SW480 (cell line): ENCODE results near the gene POLD1.
"Not testable (repeated sequence)": the region's sequence is repeated elsewhere in the genome, so short reads cannot be mapped to it uniquely, and the experiment has no call there.

Experiments
- DNase-seq: peaks from one replicate; pipeline ENCODE4 v3.0.0-alpha.2; 2016; ENCODE audit warnings: low spot score

Gene POLD1

GRCh38 chr19:50365434-50366306 lies 18.5 kb upstream of the POLD1 start, which contains the start of gene NAPSA:
TSS of gene NAPSA (minus strand) at chr19:50365639. CDS start at chr19:50365621, 18 bp downstream.
- DNase-seq: no peak

- DNase-seq: peak; percentile 81
These were observed 15.2 kb upstream of the POLD1 start for GRCh38 chr19:50368649-50369570.

DNA sequence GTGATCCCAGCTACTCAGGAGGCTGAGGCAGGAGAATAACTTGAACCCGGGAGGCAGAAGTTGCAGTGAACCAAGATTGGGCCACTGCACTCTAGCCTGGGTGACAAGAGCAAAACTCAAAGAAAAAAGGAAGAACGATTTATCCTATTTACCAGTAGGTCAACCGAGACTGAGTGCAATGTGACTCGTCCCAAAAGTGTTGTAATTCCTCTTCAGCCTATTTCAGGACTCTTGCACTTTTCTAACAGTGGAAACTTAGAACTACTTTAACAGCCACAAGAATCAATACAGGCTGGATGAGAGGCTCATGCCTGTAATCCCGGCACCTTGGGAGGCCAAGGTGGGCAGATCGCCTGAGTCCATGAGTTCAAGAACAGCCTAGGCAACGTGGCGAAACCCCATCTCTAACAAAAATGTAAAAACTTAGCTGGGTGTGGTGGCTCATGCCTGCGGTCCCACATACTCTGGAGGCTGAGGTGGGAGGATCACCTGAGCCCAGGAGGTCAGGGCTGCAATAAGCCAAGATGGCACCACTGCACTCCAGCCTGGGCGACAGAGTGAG lies 12.2 kb upstream of the POLD1 start:
- no peak for DNase-seq

DNA sequence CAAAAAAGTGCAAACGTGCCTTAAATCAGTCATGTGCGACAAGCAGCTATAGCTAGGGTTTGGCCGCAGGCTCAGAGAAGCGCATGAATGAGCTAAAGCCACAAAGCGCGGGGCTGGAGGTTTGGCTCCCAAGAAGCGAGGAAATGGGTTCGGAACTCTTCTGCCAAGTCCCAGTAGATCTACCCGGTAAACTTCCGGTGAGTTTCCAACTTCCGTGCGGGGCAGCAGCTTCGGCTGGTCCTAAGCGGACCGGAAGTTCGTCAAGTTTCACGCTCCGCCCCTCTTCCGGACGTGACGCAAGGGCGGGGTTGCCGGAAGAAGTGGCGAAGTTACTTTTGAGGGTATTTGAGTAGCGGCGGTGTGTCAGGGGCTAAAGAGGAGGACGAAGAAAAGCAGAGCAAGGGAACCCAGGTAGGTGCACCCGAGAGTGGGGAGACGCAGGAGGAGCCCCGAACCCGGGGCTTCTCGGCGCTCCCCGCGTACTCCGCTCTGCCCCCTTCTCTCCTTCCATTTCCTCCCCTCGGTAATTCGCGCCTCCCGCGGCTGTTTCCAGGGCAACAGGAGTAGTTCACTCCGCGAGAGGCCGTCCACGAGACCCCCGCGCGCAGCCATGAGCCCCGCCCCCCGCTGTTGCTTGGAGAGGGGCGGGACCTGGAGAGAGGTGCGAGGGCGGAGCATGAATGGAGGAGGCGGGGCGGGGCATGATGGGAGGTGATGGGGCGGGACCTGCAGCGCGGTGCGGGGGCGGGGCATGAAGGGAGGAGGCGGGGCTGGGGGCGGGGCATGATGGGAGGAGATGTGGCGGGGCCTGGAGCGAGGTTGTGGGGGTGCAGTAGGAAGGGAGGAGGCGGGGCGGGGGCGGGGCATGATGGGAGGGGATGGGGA lies 7.7 kb upstream of the POLD1 start, which contains the start of gene NR1H2:
Gene NR1H2, plus strand, starts transcription at position 292 of the 885 bp plus-strand sequence. CDS start 1,149 bp downstream, outside the sequence.
- DNase-seq: peak; percentile 99

DNA sequence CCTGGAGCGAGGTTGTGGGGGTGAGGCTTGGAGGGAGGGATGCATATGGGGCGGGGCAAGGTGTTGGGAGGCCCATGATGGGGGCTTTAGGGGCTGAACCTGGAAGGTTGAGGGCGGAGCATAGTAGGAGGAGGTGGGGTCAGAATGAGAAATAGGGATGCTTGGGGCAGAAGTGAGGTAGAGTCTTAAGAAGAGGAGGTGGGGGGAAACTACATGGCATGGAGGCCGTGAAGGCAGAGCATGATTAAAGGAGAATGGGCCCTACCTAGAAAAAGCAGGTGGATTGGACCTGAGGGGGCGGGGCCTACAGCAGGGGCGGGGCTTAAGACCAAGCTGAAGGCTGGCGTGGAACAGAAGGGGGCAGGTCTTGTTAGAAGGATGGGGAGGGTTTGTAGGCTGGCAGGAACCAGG lies 7.1 kb upstream of the POLD1 start:
- DNase-seq: peak; percentile 63

GRCh38 chr19:50377517-50377916 lies 6.6 kb upstream of the POLD1 start:
- DNase-seq: no peak

DNA sequence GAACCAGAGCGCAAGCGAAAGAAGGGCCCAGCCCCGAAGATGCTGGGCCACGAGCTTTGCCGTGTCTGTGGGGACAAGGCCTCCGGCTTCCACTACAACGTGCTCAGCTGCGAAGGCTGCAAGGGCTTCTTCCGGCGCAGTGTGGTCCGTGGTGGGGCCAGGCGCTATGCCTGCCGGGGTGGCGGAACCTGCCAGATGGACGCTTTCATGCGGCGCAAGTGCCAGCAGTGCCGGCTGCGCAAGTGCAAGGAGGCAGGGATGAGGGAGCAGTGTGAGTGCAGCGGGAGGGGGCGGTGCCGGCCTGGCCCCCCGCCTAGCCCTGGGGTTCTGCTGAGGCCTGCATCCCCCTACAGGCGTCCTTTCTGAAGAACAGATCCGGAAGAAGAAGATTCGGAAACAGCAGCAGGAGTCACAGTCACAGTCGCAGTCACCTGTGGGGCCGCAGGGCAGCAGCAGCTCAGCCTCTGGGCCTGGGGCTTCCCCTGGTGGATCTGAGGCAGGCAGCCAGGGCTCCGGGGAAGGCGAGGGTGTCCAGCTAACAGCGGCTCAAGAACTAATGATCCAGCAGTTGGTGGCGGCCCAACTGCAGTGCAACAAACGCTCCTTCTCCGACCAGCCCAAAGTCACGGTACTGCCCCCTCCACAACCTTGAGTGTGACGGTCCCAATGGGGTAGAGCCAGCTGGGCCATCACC lies 5.8 kb upstream of the POLD1 start:
- no peak for DNase-seq

DNA sequence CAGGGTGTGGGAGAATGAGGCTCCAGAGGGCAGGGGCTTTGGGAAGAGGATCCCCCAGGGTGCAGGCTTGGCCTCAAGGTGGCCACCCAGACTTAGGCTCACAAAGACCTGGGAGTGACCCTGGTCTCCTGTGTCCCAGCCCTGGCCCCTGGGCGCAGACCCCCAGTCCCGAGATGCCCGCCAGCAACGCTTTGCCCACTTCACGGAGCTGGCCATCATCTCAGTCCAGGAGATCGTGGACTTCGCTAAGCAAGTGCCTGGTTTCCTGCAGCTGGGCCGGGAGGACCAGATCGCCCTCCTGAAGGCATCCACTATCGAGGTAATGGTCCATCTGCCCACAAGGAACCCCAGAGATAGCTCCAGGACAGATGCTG lies 5.3 kb upstream of the POLD1 start:
- no peak for DNase-seq

DNA sequence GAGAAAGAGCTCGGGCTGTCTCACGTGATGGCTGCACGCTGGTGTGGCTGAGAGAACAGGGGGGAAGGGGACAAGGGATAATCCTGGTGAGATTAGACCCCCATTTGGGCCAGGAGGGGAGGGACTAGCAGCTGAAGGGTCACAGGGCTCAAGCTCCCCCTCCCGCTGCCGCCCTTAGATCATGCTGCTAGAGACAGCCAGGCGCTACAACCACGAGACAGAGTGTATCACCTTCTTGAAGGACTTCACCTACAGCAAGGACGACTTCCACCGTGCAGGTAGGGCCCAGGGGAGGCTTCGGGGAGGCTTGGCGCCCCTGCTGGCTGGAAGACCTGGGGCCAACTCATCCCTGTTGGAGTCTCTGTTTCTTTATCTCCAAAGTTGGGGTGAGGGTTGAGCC lies 4.5 kb upstream of the POLD1 start:
- DNase-seq: no peak

GRCh38 chr19:50380137-50380536 lies 4.0 kb upstream of the POLD1 start:
- DNase-seq: no peak

DNA sequence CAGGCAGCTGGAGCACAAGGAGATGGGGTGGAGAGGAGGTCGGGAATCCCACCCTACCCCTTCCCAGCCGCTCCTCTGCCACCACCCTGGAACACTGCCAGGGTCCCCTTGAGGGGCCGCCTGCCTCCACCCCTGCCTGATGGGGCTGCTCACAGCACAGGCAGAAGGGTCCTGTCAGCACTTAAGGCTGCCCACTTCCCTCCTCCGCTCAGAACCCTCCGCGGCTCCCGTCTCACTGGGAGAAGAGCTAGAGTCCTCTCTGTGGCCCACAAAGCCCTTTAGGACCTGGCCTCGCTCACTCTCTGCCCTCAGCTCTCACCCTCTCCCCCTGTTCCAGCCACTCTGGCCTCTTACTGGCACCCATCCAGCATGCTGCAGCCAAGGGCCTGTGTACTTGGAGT lies 3.4 kb upstream of the POLD1 start:
- DNase-seq: no peak

DNA sequence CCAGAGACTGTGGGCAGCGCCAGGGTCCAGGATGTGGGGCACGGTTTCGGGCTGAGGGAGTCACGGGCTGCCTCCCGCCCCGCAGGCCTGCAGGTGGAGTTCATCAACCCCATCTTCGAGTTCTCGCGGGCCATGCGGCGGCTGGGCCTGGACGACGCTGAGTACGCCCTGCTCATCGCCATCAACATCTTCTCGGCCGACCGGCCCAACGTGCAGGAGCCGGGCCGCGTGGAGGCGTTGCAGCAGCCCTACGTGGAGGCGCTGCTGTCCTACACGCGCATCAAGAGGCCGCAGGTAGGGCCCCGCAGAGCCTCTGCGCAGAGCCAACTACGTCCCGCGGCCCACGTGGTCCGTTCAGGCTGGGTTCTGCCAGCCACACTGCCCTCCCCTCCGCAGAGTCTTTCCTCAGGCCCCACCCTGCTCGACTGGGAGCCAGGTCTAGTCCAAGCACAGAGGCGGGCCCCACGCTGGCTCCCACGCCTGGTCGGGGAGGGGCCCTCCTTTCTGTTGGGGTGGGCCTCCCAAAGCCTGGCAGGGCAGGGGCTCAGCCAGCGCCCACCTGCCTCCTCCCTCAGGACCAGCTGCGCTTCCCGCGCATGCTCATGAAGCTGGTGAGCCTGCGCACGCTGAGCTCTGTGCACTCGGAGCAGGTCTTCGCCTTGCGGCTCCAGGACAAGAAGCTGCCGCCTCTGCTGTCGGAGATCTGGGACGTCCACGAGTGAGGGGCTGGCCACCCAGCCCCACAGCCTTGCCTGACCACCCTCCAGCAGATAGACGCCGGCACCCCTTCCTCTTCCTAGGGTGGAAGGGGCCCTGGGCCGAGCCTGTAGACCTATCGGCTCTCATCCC lies 2.0 kb upstream of the POLD1 start:
- DNase-seq: no peak

- DNase-seq: no peak
These were observed 921 bp upstream of the POLD1 start for GRCh38 chr19:50383001-50383851.

- peak; percentile 27 for DNase-seq
These were observed 763 bp downstream of the POLD1 start for GRCh38 chr19:50384685-50385535.

GRCh38 chr19:50387176-50387867 lies 3.2 kb downstream of the POLD1 start:
- DNase-seq: no peak

- no peak for DNase-seq
These were observed 3.7 kb downstream of the POLD1 start for GRCh38 chr19:50387868-50388245.

GRCh38 chr19:50390295-50390694 lies 6.1 kb downstream of the POLD1 start:
- DNase-seq: not testable (repeated sequence)
